ENCODE measurements around the gene CRYBG3. TPM values are rescaled to one million over a fixed set of nuclear protein-coding genes. Genes with fewer than 3 reads are reported as not detected.

The CRYBG3 gene
- total RNA-seq, 1 experiment from 2014 or later, result 17.2 TPM

GRCh38 chr3:97972976-97973375 lies 151.2 kb downstream of the CRYBG3 start:
- ChIA-PET CTCF (no interaction called here), POLR2A (ENCODE audit: unreplicated experiment) (no interaction called here)
- intact Hi-C loops (cut with micrococcal nuclease; ENCODE audit: unreplicated experiment), result loop anchor here (5.0 to 10.0 kb wide), 2 partner anchors 542 to 929 kb away; partner anchors contain the start of gene DCBLD2
- H2AFZ ChIP-seq, result peak overlapping the region; percentile 60; the same call in 1 of the 2 replicates
- peak overlapping the region; percentile 71; the same call in 1 of the 2 replicates for H3K4me3 ChIP-seq
- peak overlapping the region; percentile 97 for H3K4me2 ChIP-seq
- H3K9me3 ChIP-seq (ENCODE audit: insufficient read depth, low read depth), result no peaks in the 10 kb centered on the region
- H4K20me1 ChIP-seq (ENCODE audit: insufficient read depth), result peaks cover 10% of the 10 kb centered on the region; the same call in 1 of the 2 replicates
- H3K79me2 ChIP-seq (ENCODE audit: low read depth), result peaks cover 36% of the 10 kb centered on the region
- TF ChIP-seq, protein P1, sequence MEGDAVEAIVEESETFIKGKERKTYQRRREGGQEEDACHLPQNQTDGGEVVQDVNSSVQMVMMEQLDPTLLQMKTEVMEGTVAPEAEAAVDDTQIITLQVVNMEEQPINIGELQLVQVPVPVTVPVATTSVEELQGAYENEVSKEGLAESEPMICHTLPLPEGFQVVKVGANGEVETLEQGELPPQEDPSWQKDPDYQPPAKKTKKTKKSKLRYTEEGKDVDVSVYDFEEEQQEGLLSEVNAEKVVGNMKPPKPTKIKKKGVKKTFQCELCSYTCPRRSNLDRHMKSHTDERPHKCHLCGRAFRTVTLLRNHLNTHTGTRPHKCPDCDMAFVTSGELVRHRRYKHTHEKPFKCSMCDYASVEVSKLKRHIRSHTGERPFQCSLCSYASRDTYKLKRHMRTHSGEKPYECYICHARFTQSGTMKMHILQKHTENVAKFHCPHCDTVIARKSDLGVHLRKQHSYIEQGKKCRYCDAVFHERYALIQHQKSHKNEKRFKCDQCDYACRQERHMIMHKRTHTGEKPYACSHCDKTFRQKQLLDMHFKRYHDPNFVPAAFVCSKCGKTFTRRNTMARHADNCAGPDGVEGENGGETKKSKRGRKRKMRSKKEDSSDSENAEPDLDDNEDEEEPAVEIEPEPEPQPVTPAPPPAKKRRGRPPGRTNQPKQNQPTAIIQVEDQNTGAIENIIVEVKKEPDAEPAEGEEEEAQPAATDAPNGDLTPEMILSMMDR (conservative IDR thresholded peaks at IDR 0.05), result no peak
- no peak for TF ChIP-seq EZH2 (IDR thresholded peaks at IDR 0.05; ENCODE audit: low read depth)
- H3F3A ChIP-seq (ENCODE audit: insufficient read depth, low read depth), result peaks cover 32% of the 10 kb centered on the region
- H3K27me3 ChIP-seq (ENCODE audit: insufficient read depth, low read depth), result no peaks in the 10 kb centered on the region
- 0 out of 2 replicates have a peak, but pooled peaks cover 4% of the 10 kb centered on the region for H3K36me3 ChIP-seq (ENCODE audit: low read depth)
- H3K27ac ChIP-seq, result no peak overlapping the region
- H3K9me2 ChIP-seq (ENCODE audit: insufficient read depth), result no peaks in the 10 kb centered on the region
- BruUV-seq (replicated peaks), result TSS peak; percentile 82
- peaks cover 33% of the 10 kb centered on the region for H3K4me1 ChIP-seq (replicated peaks; ENCODE audit: insufficient read depth)
- no peak for DNase-seq

DNA sequence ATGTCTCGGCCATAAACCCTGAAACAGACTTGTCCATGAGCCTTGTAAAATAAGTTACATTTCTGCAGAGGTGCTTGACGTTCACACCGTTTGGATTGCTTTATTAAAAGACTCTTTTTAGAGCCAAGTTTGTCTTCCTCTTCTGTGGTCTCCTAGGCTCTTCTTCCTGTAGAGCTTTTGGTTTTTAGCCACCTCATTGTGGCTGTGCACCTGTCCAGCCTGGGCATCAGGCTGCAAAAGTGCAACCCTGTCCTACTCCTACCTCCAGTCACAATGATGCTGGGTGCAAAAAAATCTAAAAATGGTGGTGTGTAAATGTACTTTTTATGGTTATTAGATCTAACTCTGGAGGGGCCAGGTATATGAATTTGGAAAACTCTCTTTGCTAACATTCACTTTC lies 153.2 kb downstream of the CRYBG3 start:
- no peak for TF ChIP-seq EZH2 (IDR thresholded peaks at IDR 0.05; ENCODE audit: low read depth)
- TF ChIP-seq, protein P1 (conservative IDR thresholded peaks at IDR 0.05), result no peak
- peaks cover 15% of the 10 kb centered on the region for H3K79me2 ChIP-seq (ENCODE audit: low read depth)
- no peak overlapping the region for H3K27ac ChIP-seq
- H3K36me3 ChIP-seq (ENCODE audit: low read depth), result no peaks in the 10 kb centered on the region
- no TSS peak for BruUV-seq (replicated peaks)
- no peak for DNase-seq
- H3K9me2 ChIP-seq (ENCODE audit: insufficient read depth), result no peaks in the 10 kb centered on the region
- H3K27me3 ChIP-seq (ENCODE audit: insufficient read depth, low read depth), result no peaks in the 10 kb centered on the region
- no peaks in the 10 kb centered on the region for H3K9me3 ChIP-seq (ENCODE audit: insufficient read depth, low read depth)
- peaks cover 19% of the 10 kb centered on the region for H3K4me1 ChIP-seq (replicated peaks; ENCODE audit: insufficient read depth)
- ChIA-PET POLR2A (ENCODE audit: unreplicated experiment) (no interaction called here), CTCF (no interaction called here)
- H3K4me2 ChIP-seq, result no peak overlapping the region
- H4K20me1 ChIP-seq (ENCODE audit: insufficient read depth), result no peaks in the 10 kb centered on the region
- intact Hi-C loops (cut with micrococcal nuclease; ENCODE audit: unreplicated experiment), result loop anchor here (5.0 to 10.0 kb wide), 2 partner anchors 540 to 927 kb away; partner anchors contain the start of gene DCBLD2
- no peak overlapping the region for H3K4me3 ChIP-seq
- no peak overlapping the region for H2AFZ ChIP-seq
- peaks cover 32% of the 10 kb centered on the region for H3F3A ChIP-seq (ENCODE audit: insufficient read depth, low read depth)

- peaks cover 15% of the 10 kb centered on the region for H3K4me1 ChIP-seq (replicated peaks; ENCODE audit: insufficient read depth)
- no peaks in the 10 kb centered on the region for H3K9me3 ChIP-seq (ENCODE audit: insufficient read depth, low read depth)
- POLR2A ChIA-PET (ENCODE audit: unreplicated experiment), result no interaction called here
- H3K27ac ChIP-seq, result no peak overlapping the region
- peaks cover 11% of the 10 kb centered on the region for H3K79me2 ChIP-seq (ENCODE audit: low read depth)
- BruUV-seq (replicated peaks), result no TSS peak
- no peak overlapping the region for H2AFZ ChIP-seq
- no peaks in the 10 kb centered on the region for H3K9me2 ChIP-seq (ENCODE audit: insufficient read depth)
- CTCF ChIA-PET, result no interaction called here
- TF ChIP-seq EZH2 (IDR thresholded peaks at IDR 0.05; ENCODE audit: low read depth), result no peak
- TF ChIP-seq, protein P1 (conservative IDR thresholded peaks at IDR 0.05), result peak; percentile 44; the same call in 1 of the 2 replicates
- intact Hi-C loops (cut with micrococcal nuclease; ENCODE audit: unreplicated experiment), result loop anchor here (10.0 kb wide), 1 partner anchor 539 kb away; no protein-coding TSS in a partner anchor
- H3K4me3 ChIP-seq, result no peak overlapping the region
- H3K27me3 ChIP-seq (ENCODE audit: insufficient read depth, low read depth), result no peaks in the 10 kb centered on the region
- no peak for DNase-seq
- H3F3A ChIP-seq (ENCODE audit: insufficient read depth, low read depth), result peaks cover 28% of the 10 kb centered on the region
- H3K4me2 ChIP-seq, result no peak overlapping the region
- no peaks in the 10 kb centered on the region for H4K20me1 ChIP-seq (ENCODE audit: insufficient read depth)
- no peaks in the 10 kb centered on the region for H3K36me3 ChIP-seq (ENCODE audit: low read depth)
Measured at GRCh38 chr3:97975466-97975865, 153.7 kb downstream of the CRYBG3 start.
